Parathyroid adenoma (tissue), 2 donors: ENCODE results near the gene KDM4B.

Source experiments
- H2AFZ ChIP-seq: fragments of 300-600 bp; sonication (generic); one replicate; pipeline ENCODE4 v1.7.0; 2017; ENCODE audit warnings: antibody characterized with exemption, mild to moderate bottlenecking
- H3K27ac ChIP-seq: fragments of 300-600 bp; sonication (generic); one replicate; pipeline ENCODE4 v1.7.0; 2017
- H3K27me3 ChIP-seq: fragments of 300-600 bp; sonication (generic); one replicate; pipeline ENCODE4 v1.7.0; 2017; ENCODE audit warnings: low read length; ENCODE audit not compliant: control insufficient read depth, insufficient read depth
- H3K36me3 ChIP-seq: fragments of 300-600 bp; sonication (generic); one replicate; pipeline ENCODE4 v1.7.0; 2017; ENCODE audit warnings: low read length; ENCODE audit not compliant: control insufficient read depth, insufficient read depth
- H3K4me1 ChIP-seq: fragments of 300-600 bp; sonication (generic); one replicate; pipeline ENCODE4 v1.7.0; 2017; ENCODE audit warnings: control low read depth
- H3K4me2 ChIP-seq: fragments of 300-600 bp; sonication (generic); one replicate; pipeline ENCODE4 v1.7.0; 2017; ENCODE audit warnings: low read length
- H3K4me3 ChIP-seq: fragments of 300-600 bp; sonication (generic); one replicate; pipeline ENCODE4 v1.7.0; 2017; ENCODE audit warnings: low read depth, low read length
- H3K79me2 ChIP-seq: fragments of 300-600 bp; sonication (generic); one replicate; pipeline ENCODE4 v1.7.0; 2017; ENCODE audit warnings: control low read depth
- H3K9ac ChIP-seq: fragments of 300-600 bp; sonication (generic); one replicate; pipeline ENCODE4 v1.7.0; 2017; ENCODE audit warnings: mild to moderate bottlenecking
- H3K9me3 ChIP-seq: fragments of 300-600 bp; sonication (generic); one replicate; pipeline ENCODE4 v1.7.0; 2017; ENCODE audit warnings: low read length; ENCODE audit not compliant: control insufficient read depth
- TF ChIP-seq, protein P1 (sequence below): fragments of 300-600 bp; sonication (generic); IDR thresholded peaks from one replicate; pipeline ENCODE4 v1.7.0; 2017; ENCODE audit warnings: antibody characterized with exemption, mild to moderate bottlenecking
- donor health status: primary hyperparathyroidism.

KDM4B gene

GRCh38 chr19:5113633-5114586 is 145.0 kb downstream of the KDM4B start:
- no peaks in the 10 kb centered on the region for H3K36me3 ChIP-seq

DNA sequence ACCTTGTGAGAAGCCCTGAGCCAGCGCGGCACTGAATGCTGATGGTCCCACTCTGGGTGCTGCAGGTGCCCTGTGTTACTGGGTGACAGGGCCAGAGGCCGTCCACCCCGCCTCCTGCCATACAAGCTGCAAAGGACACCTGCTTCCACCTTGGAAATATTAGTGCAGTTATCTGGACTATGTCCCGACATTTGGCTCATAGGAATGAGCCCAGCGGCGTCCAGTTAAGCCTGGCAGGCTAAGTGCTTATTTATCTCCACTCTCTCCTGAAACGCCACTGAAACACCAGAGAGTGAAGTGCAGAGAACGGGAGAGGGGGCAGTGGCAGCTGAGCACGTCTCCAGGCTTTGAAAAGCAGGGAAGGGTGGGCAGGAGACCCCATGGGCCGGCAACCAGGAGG is 145.8 kb downstream of the KDM4B start:
- Histone ChIP-seq H3K4me3 (no peak overlapping the region), H2AFZ (no peak overlapping the region), H3K36me3 (no peaks in the 10 kb centered on the region), H3K4me1 (no peaks in the 10 kb centered on the region), H3K27me3 (no peaks in the 10 kb centered on the region), H3K4me2 (no peak overlapping the region), H3K9ac (no peak overlapping the region), H3K79me2 (peaks cover 3% of the 10 kb centered on the region), H3K9me3 (no peaks in the 10 kb centered on the region), H3K27ac (no peak overlapping the region)
- TF ChIP-seq, protein P1, sequence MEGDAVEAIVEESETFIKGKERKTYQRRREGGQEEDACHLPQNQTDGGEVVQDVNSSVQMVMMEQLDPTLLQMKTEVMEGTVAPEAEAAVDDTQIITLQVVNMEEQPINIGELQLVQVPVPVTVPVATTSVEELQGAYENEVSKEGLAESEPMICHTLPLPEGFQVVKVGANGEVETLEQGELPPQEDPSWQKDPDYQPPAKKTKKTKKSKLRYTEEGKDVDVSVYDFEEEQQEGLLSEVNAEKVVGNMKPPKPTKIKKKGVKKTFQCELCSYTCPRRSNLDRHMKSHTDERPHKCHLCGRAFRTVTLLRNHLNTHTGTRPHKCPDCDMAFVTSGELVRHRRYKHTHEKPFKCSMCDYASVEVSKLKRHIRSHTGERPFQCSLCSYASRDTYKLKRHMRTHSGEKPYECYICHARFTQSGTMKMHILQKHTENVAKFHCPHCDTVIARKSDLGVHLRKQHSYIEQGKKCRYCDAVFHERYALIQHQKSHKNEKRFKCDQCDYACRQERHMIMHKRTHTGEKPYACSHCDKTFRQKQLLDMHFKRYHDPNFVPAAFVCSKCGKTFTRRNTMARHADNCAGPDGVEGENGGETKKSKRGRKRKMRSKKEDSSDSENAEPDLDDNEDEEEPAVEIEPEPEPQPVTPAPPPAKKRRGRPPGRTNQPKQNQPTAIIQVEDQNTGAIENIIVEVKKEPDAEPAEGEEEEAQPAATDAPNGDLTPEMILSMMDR = no peak

More at GRCh38 chr19:5113633-5114586, 145.0 kb downstream of the KDM4B start:
- no peaks in the 10 kb centered on the region for H3K79me2 ChIP-seq
- no peak overlapping the region for H2AFZ ChIP-seq
- no peaks in the 10 kb centered on the region for H3K27me3 ChIP-seq
- H3K4me1 ChIP-seq = no peaks in the 10 kb centered on the region
- no peak overlapping the region for H3K27ac ChIP-seq
- TF ChIP-seq, protein P1 = no peak
- no peak overlapping the region for H3K4me3 ChIP-seq
- H3K9me3 ChIP-seq = no peaks in the 10 kb centered on the region
- no peak overlapping the region for H3K4me2 ChIP-seq
- no peak overlapping the region for H3K9ac ChIP-seq

GRCh38 chr19:5115351-5115750 is 146.4 kb downstream of the KDM4B start:
- TF ChIP-seq, protein P1 = no peak
- Histone ChIP-seq H3K9me3 (no peaks in the 10 kb centered on the region), H3K27ac (no peak overlapping the region), H3K9ac (no peak overlapping the region), H3K4me2 (no peak overlapping the region), H3K27me3 (no peaks in the 10 kb centered on the region), H3K4me3 (no peak overlapping the region), H3K79me2 (peaks cover 3% of the 10 kb centered on the region), H3K4me1 (no peaks in the 10 kb centered on the region), H3K36me3 (no peaks in the 10 kb centered on the region), H2AFZ (no peak overlapping the region)

- no peak overlapping the region for H3K4me3 ChIP-seq
- no peaks in the 10 kb centered on the region for H3K36me3 ChIP-seq
- H3K9ac ChIP-seq = no peak overlapping the region
- TF ChIP-seq, protein P1 = no peak
- H3K4me2 ChIP-seq = no peak overlapping the region
- H3K27me3 ChIP-seq = no peaks in the 10 kb centered on the region
- no peaks in the 10 kb centered on the region for H3K9me3 ChIP-seq
- peaks cover 3% of the 10 kb centered on the region for H3K79me2 ChIP-seq
- H3K4me1 ChIP-seq = no peaks in the 10 kb centered on the region
- H2AFZ ChIP-seq = no peak overlapping the region
- no peak overlapping the region for H3K27ac ChIP-seq
These were observed 146.9 kb downstream of the KDM4B start for GRCh38 chr19:5115771-5116202.
